22Rv1 (cell line): ENCODE measurements around the gene GABRR1.
"Not testable (repeated sequence)": the region's sequence is repeated elsewhere in the genome, so short reads cannot be mapped to it uniquely, and the experiment has no call there.

Source experiments
- CTCF ChIP-seq: fragments of 450-650 bp; IDR thresholded peaks from 2 replicates; pipeline ENCODE4 v1.5.1; 2017; ENCODE audit warnings: mild to moderate bottlenecking
- ZFX ChIP-seq: fragments of 450-650 bp; IDR thresholded peaks from 2 replicates; pipeline ENCODE4 v1.6.1; 2017; ENCODE audit warnings: antibody characterized with exemption, borderline replicate concordance

GRCh38 chr6:89233605-89234004 is 16.4 kb upstream of the GABRR1 start:
- not testable (repeated sequence) for TF ChIP-seq CTCF, ZFX
